IPS-15b (cell line): ENCODE results near the gene FOXL2.

ENCODE experiments used
- H3K27me3 ChIP-seq: one replicate; pipeline ENCODE4 v1.6.1; 2013; ENCODE audit warnings: low read length; ENCODE audit not compliant: control insufficient read depth, insufficient read depth
- H3K36me3 ChIP-seq: one replicate; pipeline ENCODE4 v1.6.1; 2013; ENCODE audit warnings: low read length; ENCODE audit not compliant: control insufficient read depth, insufficient read depth
- H3K4me1 ChIP-seq: one replicate; pipeline ENCODE4 v1.6.1; 2013; ENCODE audit warnings: mild to moderate bottlenecking, low read length; ENCODE audit not compliant: control insufficient read depth, insufficient read depth
- H3K4me3 ChIP-seq: one replicate; pipeline ENCODE4 v1.5.1; 2013; ENCODE audit warnings: low read depth, low read length
- H3K9ac ChIP-seq: one replicate; pipeline ENCODE4 v1.6.1; 2013; ENCODE audit warnings: low read depth, mild to moderate bottlenecking, low read length
- H3K9me3 ChIP-seq: one replicate; pipeline ENCODE4 v1.6.1; 2013; ENCODE audit warnings: mild to moderate bottlenecking, low read length; ENCODE audit not compliant: control insufficient read depth, insufficient read depth

Gene FOXL2

GRCh38 chr3:138962854-138963560 is 16.1 kb upstream of the FOXL2 start:
- no peak overlapping the region for H3K9ac ChIP-seq
- peaks cover 23% of the 10 kb centered on the region for H3K27me3 ChIP-seq
- H3K4me3 ChIP-seq: no peak overlapping the region
- H3K4me1 ChIP-seq: no peaks in the 10 kb centered on the region
- H3K36me3 ChIP-seq: no peaks in the 10 kb centered on the region
- H3K9me3 ChIP-seq: no peaks in the 10 kb centered on the region

- no peaks in the 10 kb centered on the region for H3K9me3 ChIP-seq
- peaks cover 38% of the 10 kb centered on the region for H3K27me3 ChIP-seq
- no peak overlapping the region for H3K9ac ChIP-seq
- H3K4me3 ChIP-seq: no peak overlapping the region
- no peaks in the 10 kb centered on the region for H3K36me3 ChIP-seq
- H3K4me1 ChIP-seq: no peaks in the 10 kb centered on the region
These were observed 13.5 kb upstream of the FOXL2 start for GRCh38 chr3:138960417-138960852.

GRCh38 chr3:138950701-138951100 is 3.8 kb upstream of the FOXL2 start:
- peak overlapping the region; percentile 43 for H3K4me3 ChIP-seq
- H3K9ac ChIP-seq: no peak overlapping the region

GRCh38 chr3:138950006-138950644 is 3.2 kb upstream of the FOXL2 start:
- peak overlapping the region; percentile 43 for H3K4me3 ChIP-seq
- H3K9ac ChIP-seq: no peak overlapping the region
- H3K27me3 ChIP-seq: peaks cover 98% of the 10 kb centered on the region

More at GRCh38 chr3:138950701-138951100, 3.8 kb upstream of the FOXL2 start:
- Histone ChIP-seq H3K4me1 (peaks cover 18% of the 10 kb centered on the region), H3K27me3 (peaks cover 99% of the 10 kb centered on the region), H3K36me3 (no peaks in the 10 kb centered on the region), H3K9me3 (no peaks in the 10 kb centered on the region)

GRCh38 chr3:138949445-138950005 is 2.6 kb upstream of the FOXL2 start:
- Histone ChIP-seq H3K27me3 (peaks cover 98% of the 10 kb centered on the region), H3K9me3 (no peaks in the 10 kb centered on the region), H3K36me3 (no peaks in the 10 kb centered on the region), H3K9ac (no peak overlapping the region), H3K4me3 (peak overlapping the region; percentile 43), H3K4me1 (peaks cover 18% of the 10 kb centered on the region)

More at GRCh38 chr3:138950006-138950644, 3.2 kb upstream of the FOXL2 start:
- H3K36me3 ChIP-seq: no peaks in the 10 kb centered on the region
- peaks cover 18% of the 10 kb centered on the region for H3K4me1 ChIP-seq
- H3K9me3 ChIP-seq: no peaks in the 10 kb centered on the region

GRCh38 chr3:138949002-138949418 is 2.1 kb upstream of the FOXL2 start:
- no peaks in the 10 kb centered on the region for H3K36me3 ChIP-seq
- H3K4me3 ChIP-seq: peak overlapping the region; percentile 43
- H3K9me3 ChIP-seq: no peaks in the 10 kb centered on the region
- peaks cover 98% of the 10 kb centered on the region for H3K27me3 ChIP-seq
- peaks cover 20% of the 10 kb centered on the region for H3K4me1 ChIP-seq
- H3K9ac ChIP-seq: no peak overlapping the region

GRCh38 chr3:138948371-138949001 is 1.5 kb upstream of the FOXL2 start:
- H3K36me3 ChIP-seq: no peaks in the 10 kb centered on the region
- peak overlapping the region; percentile 43 for H3K4me3 ChIP-seq
- H3K4me1 ChIP-seq: peaks cover 23% of the 10 kb centered on the region
- peaks cover 98% of the 10 kb centered on the region for H3K27me3 ChIP-seq
- H3K9me3 ChIP-seq: no peaks in the 10 kb centered on the region
- H3K9ac ChIP-seq: no peak overlapping the region

- Histone ChIP-seq H3K9ac (no peak overlapping the region), H3K4me3 (peak overlapping the region; percentile 49), H3K4me1 (peaks cover 25% of the 10 kb centered on the region), H3K27me3 (peaks cover 98% of the 10 kb centered on the region), H3K9me3 (no peaks in the 10 kb centered on the region), H3K36me3 (no peaks in the 10 kb centered on the region)
These were observed 671 bp upstream of the FOXL2 start for GRCh38 chr3:138947495-138948121.

- peak overlapping the region; percentile 49 for H3K4me3 ChIP-seq
- no peaks in the 10 kb centered on the region for H3K36me3 ChIP-seq
- no peak overlapping the region for H3K9ac ChIP-seq
- peaks cover 98% of the 10 kb centered on the region for H3K27me3 ChIP-seq
- no peaks in the 10 kb centered on the region for H3K9me3 ChIP-seq
- peaks cover 25% of the 10 kb centered on the region for H3K4me1 ChIP-seq
These were observed 951 bp downstream of the FOXL2 start for GRCh38 chr3:138945709-138946662.

- no peaks in the 10 kb centered on the region for H3K36me3 ChIP-seq
- peaks cover 19% of the 10 kb centered on the region for H3K4me1 ChIP-seq
- H3K9ac ChIP-seq: no peak overlapping the region
- H3K27me3 ChIP-seq: peaks cover 98% of the 10 kb centered on the region
- no peaks in the 10 kb centered on the region for H3K9me3 ChIP-seq
- peak overlapping the region; percentile 46 for H3K4me3 ChIP-seq
These were observed 1.8 kb downstream of the FOXL2 start for GRCh38 chr3:138944929-138945708.
